Measurements from ENCODE around the gene CYP4F11.
"Not testable (repeated sequence)": the region's sequence is repeated elsewhere in the genome, so short reads cannot be mapped to it uniquely, and the experiment has no call there.

CYP4F11 gene

DNA sequence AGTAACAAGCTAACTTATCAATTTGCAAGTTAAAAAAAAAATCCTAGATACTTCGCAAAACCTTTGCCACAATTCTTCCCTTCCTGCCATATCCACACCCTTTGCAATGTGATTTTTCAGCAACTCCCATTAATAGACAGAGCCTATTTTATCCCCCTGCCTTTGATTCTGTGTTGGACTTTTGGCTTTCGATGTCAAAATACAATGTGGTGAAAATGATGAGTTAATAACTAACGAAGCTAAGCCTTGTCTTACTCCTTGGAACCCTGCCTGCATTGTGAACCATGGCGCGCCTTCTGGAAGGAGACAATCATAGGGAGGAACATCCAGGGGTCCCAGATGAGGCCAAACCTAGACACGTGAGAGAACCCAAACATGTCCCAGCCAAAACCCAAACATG is 42.9 kb downstream of the CYP4F11 start:
- Histone ChIP-seq H3K27me3 (ENCODE audit: control insufficient read depth in 1 of 2, insufficient read depth in 2 of 2, low read length in 2 of 2) (no peaks in the 10 kb centered on the region), H3K4me1 (ENCODE audit: control insufficient read depth in 1 of 2, insufficient read depth in 2 of 2, low read length in 2 of 2) (peaks cover 14 to 18% of the 10 kb centered on the region in 2 donors), H3K9ac (ENCODE audit: low read depth in 1 of 2, low read length in 2 of 2) (no peak overlapping the region), H3K4me3 (ENCODE audit: low read depth in 1 of 2, low read length in 2 of 2) (no peak overlapping the region), H3K27ac (ENCODE audit: low read depth, low read length) (no peak overlapping the region), H3K36me3 (ENCODE audit: control insufficient read depth in 1 of 2, insufficient read depth in 2 of 2, low read length in 2 of 2) (no peaks in the 10 kb centered on the region), H3K9me3 (ENCODE audit: control insufficient read depth in 1 of 2, low read length in 2 of 2) (no peaks in the 10 kb centered on the region)

DNA sequence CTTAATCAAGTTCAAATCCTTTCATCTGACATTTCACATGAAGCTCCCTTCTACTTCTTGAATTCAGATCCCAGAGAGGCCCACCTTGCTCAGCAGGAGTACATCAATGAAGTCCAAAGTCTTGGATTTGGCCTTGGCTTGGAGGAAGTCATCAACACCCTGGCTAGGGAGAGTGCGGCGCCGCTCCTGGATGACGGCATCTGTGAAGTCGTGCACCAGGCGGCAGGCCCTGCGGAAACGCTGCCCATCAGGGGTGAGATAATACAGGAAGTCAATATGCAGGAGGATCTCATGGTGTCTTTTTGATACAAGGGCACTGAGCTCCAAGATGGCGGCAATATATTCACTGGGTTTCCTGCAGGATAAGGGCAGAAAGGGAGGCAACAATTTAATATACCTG is 45.0 kb downstream of the CYP4F11 start:
- H3K27ac ChIP-seq (ENCODE audit: low read depth, low read length); H3K9me3 ChIP-seq (ENCODE audit: control insufficient read depth in 1 of 2, low read length in 2 of 2); H3K9ac ChIP-seq (ENCODE audit: low read depth in 1 of 2, low read length in 2 of 2): not testable (repeated sequence)

DNA sequence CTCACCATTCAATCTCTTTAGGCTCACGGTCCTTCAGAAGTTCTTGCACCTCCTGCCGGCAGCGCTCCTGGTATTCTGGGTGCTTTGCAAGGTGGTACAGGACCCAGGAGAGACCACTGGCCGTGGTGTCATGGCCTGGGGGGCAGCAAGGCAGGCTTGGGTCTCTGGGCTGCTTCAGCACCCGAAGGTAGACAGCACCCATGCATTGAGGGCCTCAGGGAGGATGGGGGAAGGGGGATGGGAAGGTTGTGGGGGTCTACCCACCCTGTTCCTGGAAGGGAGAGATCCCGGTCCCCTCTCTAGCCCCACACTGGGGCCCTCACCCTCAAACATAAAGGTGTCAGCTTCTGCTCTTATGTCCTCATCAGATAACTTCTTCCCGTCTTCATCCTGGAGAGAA is 48.4 kb downstream of the CYP4F11 start:
- Histone ChIP-seq H3K36me3 (ENCODE audit: control insufficient read depth in 1 of 2, insufficient read depth in 2 of 2, low read length in 2 of 2) (no peaks in the 10 kb centered on the region), H3K9ac (ENCODE audit: low read depth in 1 of 2, low read length in 2 of 2) (no peak overlapping the region), H3K9me3 (ENCODE audit: control insufficient read depth in 1 of 2, low read length in 2 of 2) (no peaks in the 10 kb centered on the region), H3K27ac (ENCODE audit: low read depth, low read length) (no peak overlapping the region), H3K4me1 (ENCODE audit: control insufficient read depth in 1 of 2, insufficient read depth in 2 of 2, low read length in 2 of 2) (no peaks in the 10 kb centered on the region), H3K4me3 (ENCODE audit: low read depth in 1 of 2, low read length in 2 of 2) (no peak overlapping the region), H3K27me3 (ENCODE audit: control insufficient read depth in 1 of 2, insufficient read depth in 2 of 2, low read length in 2 of 2) (no peaks in the 10 kb centered on the region)

More for the DNA sequence above, 45.0 kb downstream of the CYP4F11 start:
- not testable (repeated sequence) for H3K27me3 ChIP-seq (ENCODE audit: control insufficient read depth in 1 of 2, insufficient read depth in 2 of 2, low read length in 2 of 2); H3K36me3 ChIP-seq (ENCODE audit: control insufficient read depth in 1 of 2, insufficient read depth in 2 of 2, low read length in 2 of 2); H3K4me3 ChIP-seq (ENCODE audit: low read depth in 1 of 2, low read length in 2 of 2)
- H3K4me1 ChIP-seq (ENCODE audit: control insufficient read depth in 1 of 2, insufficient read depth in 2 of 2, low read length in 2 of 2): peaks cover 13 to 18% of the 10 kb centered on the region in 2 donors

DNA sequence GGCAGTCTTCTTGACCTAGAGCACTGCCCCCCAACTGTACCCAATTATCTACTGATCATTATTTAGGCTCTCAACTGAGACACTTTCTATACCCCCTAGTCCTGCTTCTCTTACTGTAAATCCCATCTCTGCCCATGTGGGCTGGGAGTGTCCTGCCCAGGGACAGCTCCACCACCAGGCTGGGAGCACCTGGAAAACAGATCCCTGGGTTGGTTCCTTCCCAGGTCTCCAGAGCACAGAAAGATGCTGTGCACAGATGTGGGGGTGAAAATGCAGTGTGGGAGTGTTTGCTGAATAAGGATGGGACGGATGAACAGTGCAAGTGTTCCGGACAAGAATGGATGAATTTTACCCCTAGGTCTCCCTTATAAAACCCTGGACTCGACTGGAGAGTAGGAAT is 49.2 kb downstream of the CYP4F11 start:
- H3K4me1 ChIP-seq (ENCODE audit: control insufficient read depth in 1 of 2, insufficient read depth in 2 of 2, low read length in 2 of 2): no peaks in the 10 kb centered on the region
- no peaks in the 10 kb centered on the region for H3K27me3 ChIP-seq (ENCODE audit: control insufficient read depth in 1 of 2, insufficient read depth in 2 of 2, low read length in 2 of 2)
- H3K9ac ChIP-seq (ENCODE audit: low read depth in 1 of 2, low read length in 2 of 2): no peak overlapping the region
- H3K36me3 ChIP-seq (ENCODE audit: control insufficient read depth in 1 of 2, insufficient read depth in 2 of 2, low read length in 2 of 2): no peaks in the 10 kb centered on the region
- no peaks in the 10 kb centered on the region for H3K9me3 ChIP-seq (ENCODE audit: control insufficient read depth in 1 of 2, low read length in 2 of 2)
- H3K27ac ChIP-seq (ENCODE audit: low read depth, low read length): no peak overlapping the region
- H3K4me3 ChIP-seq (ENCODE audit: low read depth in 1 of 2, low read length in 2 of 2): no peak overlapping the region

DNA sequence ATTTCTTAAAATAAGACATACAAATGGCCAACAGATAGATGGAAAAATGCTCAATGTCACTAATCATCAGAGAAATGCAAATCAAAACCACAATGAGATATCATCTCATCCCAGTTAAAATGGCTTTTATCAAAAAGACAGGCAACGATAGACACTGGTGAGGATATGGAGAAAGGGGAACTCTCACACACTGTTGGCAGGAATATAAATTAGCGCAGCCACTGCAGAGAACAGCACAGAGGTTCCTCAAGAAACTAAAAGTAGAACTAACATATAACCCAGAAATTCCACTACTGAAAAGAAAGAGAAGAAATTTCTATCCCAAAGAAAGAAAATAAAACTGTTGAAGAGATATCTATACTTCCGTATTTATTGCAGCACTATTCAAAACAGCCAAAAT is 51.0 kb downstream of the CYP4F11 start:
- H3K27ac ChIP-seq (ENCODE audit: low read depth, low read length); H3K9ac ChIP-seq (ENCODE audit: low read depth in 1 of 2, low read length in 2 of 2); H3K27me3 ChIP-seq (ENCODE audit: control insufficient read depth in 1 of 2, insufficient read depth in 2 of 2, low read length in 2 of 2); H3K4me3 ChIP-seq (ENCODE audit: low read depth in 1 of 2, low read length in 2 of 2); H3K4me1 ChIP-seq (ENCODE audit: control insufficient read depth in 1 of 2, insufficient read depth in 2 of 2, low read length in 2 of 2); H3K36me3 ChIP-seq (ENCODE audit: control insufficient read depth in 1 of 2, insufficient read depth in 2 of 2, low read length in 2 of 2); H3K9me3 ChIP-seq (ENCODE audit: control insufficient read depth in 1 of 2, low read length in 2 of 2): not testable (repeated sequence)

DNA sequence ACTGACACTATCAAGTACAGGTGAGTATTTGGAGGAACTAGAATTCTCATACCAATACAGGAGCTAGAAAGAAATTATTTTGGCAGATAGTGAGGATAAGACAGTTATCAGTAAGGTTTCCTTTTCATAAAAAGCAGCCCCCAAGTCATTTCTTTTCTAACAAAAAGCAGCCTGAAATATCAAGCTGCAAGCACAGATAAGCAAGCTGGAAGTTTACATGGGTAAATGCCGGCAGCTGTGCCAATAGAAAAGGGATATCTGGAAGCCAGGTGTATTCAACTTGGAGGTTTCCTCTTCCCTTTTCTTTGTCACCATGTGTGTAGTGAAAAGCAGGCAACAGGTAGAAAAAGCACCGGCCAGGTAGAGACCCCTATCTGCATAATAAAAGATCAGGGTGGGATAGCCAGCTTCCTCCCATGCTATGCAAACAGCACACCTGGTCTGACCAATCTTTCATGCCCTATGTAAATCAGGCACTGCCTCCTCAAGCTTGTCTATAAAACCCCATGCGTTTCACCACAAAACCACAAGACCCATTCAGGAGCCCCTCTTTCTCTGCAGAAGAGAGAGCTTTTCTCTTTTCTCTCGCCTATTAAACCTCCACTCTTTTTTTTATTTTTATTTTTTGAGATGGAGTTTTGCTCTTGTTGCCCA is 59.4 kb downstream of the CYP4F11 start:
- Histone ChIP-seq H3K36me3 (ENCODE audit: control insufficient read depth in 1 of 2, insufficient read depth in 2 of 2, low read length in 2 of 2) (no peaks in the 10 kb centered on the region), H3K9me3 (ENCODE audit: control insufficient read depth in 1 of 2, low read length in 2 of 2) (no peaks in the 10 kb centered on the region), H3K27me3 (ENCODE audit: control insufficient read depth in 1 of 2, insufficient read depth in 2 of 2, low read length in 2 of 2) (no peaks in the 10 kb centered on the region)

DNA sequence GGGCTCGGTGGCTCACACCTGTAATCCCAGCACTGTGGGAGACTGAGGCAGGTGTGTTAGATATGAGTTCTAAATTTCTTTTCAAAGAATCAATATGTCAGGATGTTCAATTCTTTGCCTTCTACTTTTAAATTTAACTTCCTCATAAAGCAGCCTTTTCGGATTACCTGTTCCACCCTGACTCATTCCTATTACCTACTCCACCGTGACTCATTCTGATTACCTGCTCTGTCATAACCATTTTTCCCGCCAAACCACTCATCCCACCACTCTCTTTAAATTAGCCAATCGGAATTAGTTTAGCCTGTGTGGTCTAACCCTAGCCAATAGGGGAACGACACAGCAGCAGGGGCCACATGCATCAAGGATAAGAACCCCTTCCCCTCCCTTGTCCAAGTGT is 60.6 kb downstream of the CYP4F11 start:
- not testable (repeated sequence) for H3K36me3 ChIP-seq (ENCODE audit: control insufficient read depth in 1 of 2, insufficient read depth in 2 of 2, low read length in 2 of 2); H3K9ac ChIP-seq (ENCODE audit: low read depth in 1 of 2, low read length in 2 of 2); H3K4me1 ChIP-seq (ENCODE audit: control insufficient read depth in 1 of 2, insufficient read depth in 2 of 2, low read length in 2 of 2); H3K27ac ChIP-seq (ENCODE audit: low read depth, low read length); H3K4me3 ChIP-seq (ENCODE audit: low read depth in 1 of 2, low read length in 2 of 2); H3K27me3 ChIP-seq (ENCODE audit: control insufficient read depth in 1 of 2, insufficient read depth in 2 of 2, low read length in 2 of 2); H3K9me3 ChIP-seq (ENCODE audit: control insufficient read depth in 1 of 2, low read length in 2 of 2)

More for the DNA sequence above, 59.4 kb downstream of the CYP4F11 start:
- H3K4me3 ChIP-seq (ENCODE audit: low read depth in 1 of 2, low read length in 2 of 2): no peak overlapping the region
- no peak overlapping the region for H3K9ac ChIP-seq (ENCODE audit: low read depth in 1 of 2, low read length in 2 of 2)
- H3K27ac ChIP-seq (ENCODE audit: low read depth, low read length): no peak overlapping the region
- H3K4me1 ChIP-seq (ENCODE audit: control insufficient read depth in 1 of 2, insufficient read depth in 2 of 2, low read length in 2 of 2): no peaks in the 10 kb centered on the region

DNA sequence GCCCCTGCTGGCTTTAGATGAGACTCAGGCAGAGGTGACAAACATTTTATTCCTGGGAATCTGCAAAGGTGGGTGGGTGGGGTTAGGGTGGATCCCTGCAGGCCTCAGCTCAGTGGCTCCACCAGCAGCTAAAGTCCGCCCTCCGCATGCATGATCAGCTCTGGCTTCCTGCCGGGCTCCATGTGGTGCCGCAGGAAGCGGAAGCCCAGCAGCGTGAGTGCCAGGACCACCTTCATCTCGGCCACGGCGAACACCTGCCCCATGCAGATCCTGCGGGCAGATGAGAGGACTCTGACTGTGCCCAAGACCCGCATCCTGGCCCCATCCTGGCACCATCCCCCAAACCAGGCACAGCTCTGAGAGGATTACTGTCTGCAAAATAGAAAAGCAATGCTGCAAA is 62.8 kb downstream of the CYP4F11 start:
- Histone ChIP-seq H3K27ac (ENCODE audit: low read depth, low read length) (no peak overlapping the region), H3K27me3 (ENCODE audit: control insufficient read depth in 1 of 2, insufficient read depth in 2 of 2, low read length in 2 of 2) (no peaks in the 10 kb centered on the region), H3K4me1 (ENCODE audit: control insufficient read depth in 1 of 2, insufficient read depth in 2 of 2, low read length in 2 of 2) (no peaks in the 10 kb centered on the region), H3K9me3 (ENCODE audit: control insufficient read depth in 1 of 2, low read length in 2 of 2) (no peaks in the 10 kb centered on the region), H3K36me3 (ENCODE audit: control insufficient read depth in 1 of 2, insufficient read depth in 2 of 2, low read length in 2 of 2) (no peaks in the 10 kb centered on the region), H3K4me3 (ENCODE audit: low read depth in 1 of 2, low read length in 2 of 2) (peak overlapping the region in 1 of 2 donors; percentile 26), H3K9ac (ENCODE audit: low read depth in 1 of 2, low read length in 2 of 2) (no peak overlapping the region)

DNA sequence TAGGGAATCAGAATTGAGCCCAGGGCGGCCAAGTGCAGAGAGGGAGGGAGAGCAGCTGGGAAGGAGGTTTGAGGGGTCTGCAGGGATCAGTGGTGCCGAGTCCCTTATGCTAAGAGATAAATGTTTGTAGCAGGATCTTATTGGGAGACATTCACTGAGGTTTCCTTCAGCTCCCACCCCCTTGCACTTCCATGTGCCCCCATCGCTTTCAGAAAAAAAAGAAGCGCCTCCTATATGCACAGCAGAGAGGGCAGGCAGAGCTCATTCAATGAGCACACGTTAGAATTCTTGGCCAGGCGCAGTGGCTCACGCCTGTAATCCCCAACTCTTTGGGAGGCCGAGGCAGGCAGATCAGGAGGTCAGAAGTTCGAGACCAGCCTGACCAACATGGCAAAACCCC is 64.5 kb downstream of the CYP4F11 start:
- no peak overlapping the region for H3K9ac ChIP-seq (ENCODE audit: low read depth in 1 of 2, low read length in 2 of 2)
- H3K27ac ChIP-seq (ENCODE audit: low read depth, low read length): no peak overlapping the region
- no peaks in the 10 kb centered on the region for H3K36me3 ChIP-seq (ENCODE audit: control insufficient read depth in 1 of 2, insufficient read depth in 2 of 2, low read length in 2 of 2)
- peaks cover 0 to 3% of the 10 kb centered on the region in 2 donors for H3K27me3 ChIP-seq (ENCODE audit: control insufficient read depth in 1 of 2, insufficient read depth in 2 of 2, low read length in 2 of 2)
- no peak overlapping the region for H3K4me3 ChIP-seq (ENCODE audit: low read depth in 1 of 2, low read length in 2 of 2)
- H3K9me3 ChIP-seq (ENCODE audit: control insufficient read depth in 1 of 2, low read length in 2 of 2): no peaks in the 10 kb centered on the region
- no peaks in the 10 kb centered on the region for H3K4me1 ChIP-seq (ENCODE audit: control insufficient read depth in 1 of 2, insufficient read depth in 2 of 2, low read length in 2 of 2)

DNA sequence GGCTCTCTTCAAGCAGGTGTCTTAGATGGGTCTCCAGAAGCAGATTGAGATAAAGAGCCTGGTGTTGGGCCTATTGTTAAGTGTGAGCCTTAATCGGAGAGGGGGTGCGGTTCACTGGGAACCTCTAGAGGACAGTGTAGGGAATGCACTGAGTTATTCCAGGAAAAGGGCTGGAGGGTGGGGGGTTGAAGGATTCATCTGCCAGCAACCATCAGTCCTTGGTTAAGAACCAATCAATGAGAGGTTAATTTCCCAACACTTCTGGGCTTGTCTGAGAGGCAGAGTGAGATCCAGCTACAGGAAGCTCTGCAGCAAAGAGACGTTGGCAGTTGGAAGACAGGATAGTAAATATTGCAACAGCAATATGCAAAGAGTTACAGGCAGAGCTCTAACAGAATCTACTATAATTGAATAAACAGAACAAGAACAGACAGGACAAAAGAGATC is 65.2 kb downstream of the CYP4F11 start:
- no peaks in the 10 kb centered on the region for H3K36me3 ChIP-seq (ENCODE audit: control insufficient read depth in 1 of 2, insufficient read depth in 2 of 2, low read length in 2 of 2)
- H3K27ac ChIP-seq (ENCODE audit: low read depth, low read length): no peak overlapping the region
- no peak overlapping the region for H3K9ac ChIP-seq (ENCODE audit: low read depth in 1 of 2, low read length in 2 of 2)
- no peaks in the 10 kb centered on the region for H3K4me1 ChIP-seq (ENCODE audit: control insufficient read depth in 1 of 2, insufficient read depth in 2 of 2, low read length in 2 of 2)
- H3K9me3 ChIP-seq (ENCODE audit: control insufficient read depth in 1 of 2, low read length in 2 of 2): no peaks in the 10 kb centered on the region
- peaks cover 0 to 4% of the 10 kb centered on the region in 2 donors for H3K27me3 ChIP-seq (ENCODE audit: control insufficient read depth in 1 of 2, insufficient read depth in 2 of 2, low read length in 2 of 2)
- H3K4me3 ChIP-seq (ENCODE audit: low read depth in 1 of 2, low read length in 2 of 2): no peak overlapping the region

DNA sequence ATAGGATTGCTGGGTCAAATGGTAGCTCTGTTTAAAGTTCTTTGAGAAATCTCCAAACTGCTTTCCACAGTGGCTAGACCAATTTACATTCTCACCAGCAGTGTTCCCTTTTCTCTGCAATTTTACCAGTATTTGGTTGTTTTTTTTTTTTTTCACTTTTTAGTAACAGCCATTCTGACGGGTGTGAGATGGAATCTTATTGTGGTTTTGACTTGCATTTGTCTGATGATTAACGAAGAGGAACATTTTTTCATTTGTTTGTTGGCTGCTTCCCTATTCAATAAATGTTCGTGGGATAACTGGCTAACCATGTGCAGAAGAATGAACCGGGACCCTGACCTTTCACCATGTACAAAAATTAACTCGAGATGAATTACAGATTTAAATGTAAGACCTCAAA is 67.7 kb downstream of the CYP4F11 start:
- Histone ChIP-seq H3K4me1 (ENCODE audit: control insufficient read depth in 1 of 2, insufficient read depth in 2 of 2, low read length in 2 of 2) (no peaks in the 10 kb centered on the region), H3K4me3 (ENCODE audit: low read depth in 1 of 2, low read length in 2 of 2) (no peak overlapping the region), H3K9me3 (ENCODE audit: control insufficient read depth in 1 of 2, low read length in 2 of 2) (no peaks in the 10 kb centered on the region), H3K36me3 (ENCODE audit: control insufficient read depth in 1 of 2, insufficient read depth in 2 of 2, low read length in 2 of 2) (no peaks in the 10 kb centered on the region), H3K27ac (ENCODE audit: low read depth, low read length) (no peak overlapping the region), H3K9ac (ENCODE audit: low read depth in 1 of 2, low read length in 2 of 2) (no peak overlapping the region), H3K27me3 (ENCODE audit: control insufficient read depth in 1 of 2, insufficient read depth in 2 of 2, low read length in 2 of 2) (peaks cover 2 to 4% of the 10 kb centered on the region in 2 donors)
